Astrocyte of the cerebellum (primary cell): Measurements from ENCODE around the gene EGFLAM.
"Not testable (repeated sequence)": the region's sequence is repeated elsewhere in the genome, so short reads cannot be mapped to it uniquely, and the experiment has no call there.

Source experiments
- DNase-seq: peaks from one replicate; pipeline ENCODE4 v3.0.0-alpha.2; 2011; ENCODE audit warnings: low read depth
- H3K4me3 ChIP-seq: 2 replicates; pipeline ENCODE4 v1.5.1; 2011; ENCODE audit warnings: mild to moderate bottlenecking, low read depth, low read length, moderate library complexity
- CTCF ChIP-seq: IDR thresholded peaks from 2 replicates; pipeline ENCODE4 v1.5.1; 2012; ENCODE audit warnings: low read length, low read depth, moderate library complexity, mild to moderate bottlenecking; ENCODE audit errors: missing control alignments
- in situ Hi-C: cut with HindIII; loops from 2 replicates; pipeline ENCODE4 v1.10.0; 2017; ENCODE audit warnings: low sequenced_read_pairs

Gene EGFLAM

GRCh38 chr5:38403877-38404635, 145.7 kb downstream of the EGFLAM start:
- H3K4me3 ChIP-seq = no peak overlapping the region
- no peak for TF ChIP-seq CTCF
- in situ Hi-C loops = no loop called here
- DNase-seq = no peak

GRCh38 chr5:38404667-38405276, 146.4 kb downstream of the EGFLAM start:
- no peak overlapping the region for H3K4me3 ChIP-seq
- no peak for DNase-seq
- in situ Hi-C loops = no loop called here
- peak; percentile 19 for TF ChIP-seq CTCF

- TF ChIP-seq CTCF = no peak
- in situ Hi-C loops = no loop called here
- no peak for DNase-seq
- no peak overlapping the region for H3K4me3 ChIP-seq
Measured at GRCh38 chr5:38408446-38409198, 150.3 kb downstream of the EGFLAM start.

GRCh38 chr5:38410304-38410990, 152.1 kb downstream of the EGFLAM start:
- H3K4me3 ChIP-seq = no peak overlapping the region
- in situ Hi-C loops = no loop called here
- DNase-seq = no peak
- no peak for TF ChIP-seq CTCF

DNA sequence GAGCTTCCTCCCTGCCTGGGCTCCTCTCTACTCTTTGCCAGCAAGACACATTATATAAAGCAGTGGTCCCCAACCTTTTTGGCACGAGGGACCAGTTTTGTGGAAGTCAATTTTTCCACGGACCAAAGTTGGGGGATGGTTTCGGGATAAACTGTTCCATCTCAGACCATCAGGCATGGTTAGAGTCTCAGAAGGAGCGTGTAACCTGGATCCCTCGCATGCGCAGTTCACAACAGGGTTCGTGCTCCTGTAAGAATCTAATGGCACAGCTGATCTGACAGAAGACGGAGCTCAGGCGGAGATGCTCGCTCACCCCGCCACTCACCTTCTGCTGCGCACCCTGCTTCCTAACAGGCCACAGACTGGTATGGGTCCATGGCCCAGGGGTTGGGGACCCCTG, 155.3 kb downstream of the EGFLAM start:
- DNase-seq = no peak
- TF ChIP-seq CTCF = no peak
- no peak overlapping the region for H3K4me3 ChIP-seq
- in situ Hi-C loops = no loop called here

DNA sequence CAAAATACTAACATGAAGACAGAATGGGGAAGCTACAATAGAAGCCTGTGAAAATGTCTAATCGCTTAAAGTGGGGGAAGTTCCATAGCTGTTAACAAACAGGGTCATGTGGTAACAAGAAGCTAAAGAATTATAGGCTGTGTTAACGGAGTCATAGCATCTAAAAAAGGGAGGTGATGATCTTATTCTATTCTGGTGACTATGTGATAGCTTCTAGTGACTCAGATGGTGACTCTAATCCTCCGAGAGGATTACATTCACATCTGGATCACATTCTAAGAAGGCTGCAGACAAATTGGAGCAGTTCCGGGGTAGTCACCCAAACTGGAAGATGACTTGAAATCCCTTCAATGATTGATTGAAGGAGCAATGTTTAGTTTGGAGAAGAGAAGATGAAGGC, 156.0 kb downstream of the EGFLAM start:
- in situ Hi-C loops = no loop called here
- DNase-seq = no peak
- no peak for TF ChIP-seq CTCF
- H3K4me3 ChIP-seq = no peak overlapping the region

- DNase-seq, in situ Hi-C loops, H3K4me3 ChIP-seq: not testable (repeated sequence)
Measured at GRCh38 chr5:38415772-38416171, 157.4 kb downstream of the EGFLAM start.
